ENCODE data around the gene CNTROB.

The CNTROB gene

GRCh38 chr17:7894866-7895265 is 37.1 kb upstream of the CNTROB start:
- H3K4me1 ChIP-seq, result peaks cover 15% of the 10 kb centered on the region
- no peaks in the 10 kb centered on the region for H3K27me3 ChIP-seq (ENCODE audit: control insufficient read depth, insufficient read depth, low read length)
- no peaks in the 10 kb centered on the region for H3K9me3 ChIP-seq (ENCODE audit: control insufficient read depth, low read length)
- no peaks in the 10 kb centered on the region for H3K36me3 ChIP-seq (ENCODE audit: control insufficient read depth, insufficient read depth, low read length)
- H3K9ac ChIP-seq, result no peak overlapping the region
- no peak overlapping the region for H2AFZ ChIP-seq
- TF ChIP-seq CTCF (IDR thresholded peaks at IDR 0.05), result no peak
- H3K4me2 ChIP-seq (ENCODE audit: low read length), result no peak overlapping the region
- H3K79me2 ChIP-seq, result peaks cover 15% of the 10 kb centered on the region
- no peak overlapping the region for H3K4me3 ChIP-seq (ENCODE audit: low read depth, low read length)
- no peak overlapping the region for H3K27ac ChIP-seq

DNA sequence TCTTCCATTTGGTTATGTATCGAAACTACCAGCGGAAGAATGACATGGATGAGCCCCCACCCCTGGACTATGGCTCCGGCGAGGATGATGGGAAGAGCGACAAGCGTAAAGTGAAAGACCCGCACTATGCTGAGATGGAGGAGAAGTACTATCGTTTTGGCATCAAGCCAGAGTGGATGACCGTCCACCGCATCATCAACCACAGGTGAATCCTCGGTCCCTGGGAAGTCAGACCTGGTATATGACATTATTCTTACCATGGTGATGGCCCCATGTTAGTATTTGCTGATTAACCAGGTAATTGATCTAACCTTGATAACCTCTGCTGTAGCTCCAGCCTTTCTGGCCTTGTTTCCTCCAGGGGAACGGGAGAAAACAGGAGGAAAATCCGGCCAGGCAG is 34.9 kb upstream of the CNTROB start:
- TF ChIP-seq CTCF (IDR thresholded peaks at IDR 0.05), result no peak
- no peaks in the 10 kb centered on the region for H3K27me3 ChIP-seq (ENCODE audit: control insufficient read depth, insufficient read depth, low read length)
- no peak overlapping the region for H3K4me3 ChIP-seq (ENCODE audit: low read depth, low read length)
- peaks cover 13% of the 10 kb centered on the region for H3K4me1 ChIP-seq
- H3K36me3 ChIP-seq (ENCODE audit: control insufficient read depth, insufficient read depth, low read length), result no peaks in the 10 kb centered on the region
- no peak overlapping the region for H3K9ac ChIP-seq
- H3K4me2 ChIP-seq (ENCODE audit: low read length), result no peak overlapping the region
- H2AFZ ChIP-seq, result no peak overlapping the region
- no peaks in the 10 kb centered on the region for H3K9me3 ChIP-seq (ENCODE audit: control insufficient read depth, low read length)
- H3K79me2 ChIP-seq, result peaks cover 10% of the 10 kb centered on the region
- H3K27ac ChIP-seq, result peak overlapping the region; percentile 37

- Histone ChIP-seq H3K4me2 (ENCODE audit: low read length) (no peak overlapping the region), H3K27me3 (ENCODE audit: control insufficient read depth, insufficient read depth, low read length) (no peaks in the 10 kb centered on the region), H3K79me2 (peaks cover 10% of the 10 kb centered on the region), H3K36me3 (ENCODE audit: control insufficient read depth, insufficient read depth, low read length) (no peaks in the 10 kb centered on the region), H3K9me3 (ENCODE audit: control insufficient read depth, low read length) (no peaks in the 10 kb centered on the region), H3K9ac (no peak overlapping the region), H3K4me3 (ENCODE audit: low read depth, low read length) (no peak overlapping the region), H3K4me1 (peaks cover 13% of the 10 kb centered on the region), H2AFZ (peak overlapping the region; percentile 1), H3K27ac (peak overlapping the region; percentile 37)
- TF ChIP-seq CTCF (IDR thresholded peaks at IDR 0.05), result peak; percentile 86
Observed at GRCh38 chr17:7897773-7898172, 34.2 kb upstream of the CNTROB start.

DNA sequence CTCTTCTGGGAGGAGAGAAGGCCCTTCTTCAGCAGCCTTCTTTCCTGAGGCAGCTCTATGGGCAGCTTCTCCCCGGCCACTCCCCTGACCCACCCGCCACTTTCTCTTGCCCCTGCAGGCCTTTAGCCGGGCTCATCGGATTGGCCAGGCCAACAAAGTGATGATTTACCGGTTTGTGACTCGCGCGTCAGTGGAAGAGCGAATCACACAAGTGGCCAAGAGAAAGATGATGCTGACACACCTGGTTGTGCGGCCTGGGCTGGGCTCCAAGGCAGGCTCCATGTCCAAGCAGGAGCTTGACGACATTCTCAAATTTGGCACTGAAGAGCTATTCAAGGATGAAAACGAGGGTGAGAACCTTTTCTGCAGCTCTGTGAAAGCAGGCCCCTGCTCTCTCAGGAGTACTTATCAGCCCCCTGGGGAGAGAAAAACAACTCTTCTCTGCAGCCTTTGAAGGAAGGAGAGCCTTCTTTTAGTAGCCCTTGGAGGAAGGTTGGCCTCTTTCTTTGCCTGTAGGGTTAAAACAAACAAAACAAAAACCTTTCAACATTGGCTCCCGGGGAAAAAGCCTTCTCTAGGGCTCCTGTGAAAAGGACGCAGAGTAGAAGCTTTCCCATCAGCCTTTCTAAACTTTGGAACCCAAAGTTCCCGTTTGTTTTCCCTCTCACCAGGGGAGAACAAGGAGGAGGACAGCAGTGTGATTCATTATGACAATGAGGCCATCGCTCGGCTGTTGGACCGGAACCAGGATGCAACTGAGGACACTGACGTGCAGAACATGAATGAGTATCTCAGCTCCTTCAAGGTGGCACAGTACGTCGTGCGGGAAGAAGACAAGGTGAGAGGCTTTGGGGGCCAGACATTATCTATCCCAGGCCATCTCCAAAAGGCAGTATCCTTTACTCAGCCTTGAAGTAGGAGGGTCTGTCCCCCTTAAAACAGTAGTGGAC is 28.6 kb upstream of the CNTROB start:
- no peak for TF ChIP-seq CTCF (IDR thresholded peaks at IDR 0.05)
- Histone ChIP-seq H3K4me2 (ENCODE audit: low read length) (no peak overlapping the region), H3K9me3 (ENCODE audit: control insufficient read depth, low read length) (no peaks in the 10 kb centered on the region), H3K9ac (no peak overlapping the region), H3K4me1 (no peaks in the 10 kb centered on the region), H3K36me3 (ENCODE audit: control insufficient read depth, insufficient read depth, low read length) (no peaks in the 10 kb centered on the region), H3K27me3 (ENCODE audit: control insufficient read depth, insufficient read depth, low read length) (no peaks in the 10 kb centered on the region), H3K79me2 (peaks cover 1% of the 10 kb centered on the region), H3K4me3 (ENCODE audit: low read depth, low read length) (no peak overlapping the region), H2AFZ (no peak overlapping the region), H3K27ac (no peak overlapping the region)

- Histone ChIP-seq H3K9ac (no peak overlapping the region), H2AFZ (no peak overlapping the region), H3K27ac (no peak overlapping the region), H3K36me3 (ENCODE audit: control insufficient read depth, insufficient read depth, low read length) (no peaks in the 10 kb centered on the region), H3K79me2 (no peaks in the 10 kb centered on the region), H3K4me1 (no peaks in the 10 kb centered on the region), H3K4me2 (ENCODE audit: low read length) (no peak overlapping the region), H3K27me3 (ENCODE audit: control insufficient read depth, insufficient read depth, low read length) (no peaks in the 10 kb centered on the region), H3K4me3 (ENCODE audit: low read depth, low read length) (no peak overlapping the region), H3K9me3 (ENCODE audit: control insufficient read depth, low read length) (no peaks in the 10 kb centered on the region)
- TF ChIP-seq CTCF (IDR thresholded peaks at IDR 0.05), result no peak
Observed at GRCh38 chr17:7909089-7909488, 22.9 kb upstream of the CNTROB start.

All from parathyroid adenoma (tissue), 2 donors.